Measurements from ENCODE around the gene DDX51. TPM values are rescaled to one million over a fixed set of nuclear protein-coding genes. Genes with fewer than 3 reads are reported as not detected.

DDX51 gene
- total RNA-seq, 1 donor from 2014 or later: 39.9 TPM

- Mint-ChIP-seq H3K27ac (no peak overlapping the region), H3K4me1 (no peaks in the 10 kb centered on the region), H3K27me3 (no peaks in the 10 kb centered on the region), H3K4me3 (no peak overlapping the region), H3K9me3 (no peaks in the 10 kb centered on the region), H3K36me3 (ENCODE audit: low read depth) (no peaks in the 10 kb centered on the region)
- TF ChIP-seq CTCF (IDR thresholded peaks at IDR 0.05): no peak
- DNase-seq: no peak
- intact Hi-C loops (cut with micrococcal nuclease): no loop called here
- ATAC-seq (ENCODE audit: low read depth): no peak
- CTCF ChIA-PET: interaction anchor here (1.2 kb wide), 1 partner anchor 454 kb away, joined by 3 read pairs; no protein-coding TSS in a partner anchor
- POLR2A ChIA-PET: no interaction called here
Measured at GRCh38 chr12:132161036-132161781, 17.1 kb upstream of the DDX51 start.

- CTCF ChIA-PET: interaction anchor here (1.2 kb wide), 1 partner anchor 454 kb away, joined by 3 read pairs; no protein-coding TSS in a partner anchor
- ATAC-seq (ENCODE audit: low read depth) (no peak), DNase-seq (no peak)
- Mint-ChIP-seq H3K4me3 (no peak overlapping the region), H3K36me3 (ENCODE audit: low read depth) (no peaks in the 10 kb centered on the region), H3K4me1 (no peaks in the 10 kb centered on the region), H3K27me3 (no peaks in the 10 kb centered on the region), H3K9me3 (no peaks in the 10 kb centered on the region), H3K27ac (no peak overlapping the region)
- POLR2A ChIA-PET: no interaction called here
- intact Hi-C loops (cut with micrococcal nuclease): no loop called here
- TF ChIP-seq CTCF (IDR thresholded peaks at IDR 0.05): no peak
Measured at GRCh38 chr12:132160601-132161035, 16.5 kb upstream of the DDX51 start.

- H3K27ac Mint-ChIP-seq: no peak overlapping the region
- no peak for ATAC-seq (ENCODE audit: low read depth)
- no peaks in the 10 kb centered on the region for H3K27me3 Mint-ChIP-seq
- no peaks in the 10 kb centered on the region for H3K4me1 Mint-ChIP-seq
- ChIA-PET POLR2A (no interaction called here), CTCF (no interaction called here)
- no peak for TF ChIP-seq CTCF (IDR thresholded peaks at IDR 0.05)
- H3K4me3 Mint-ChIP-seq: no peak overlapping the region
- DNase-seq: no peak
- no peaks in the 10 kb centered on the region for H3K9me3 Mint-ChIP-seq
- intact Hi-C loops (cut with micrococcal nuclease): no loop called here
- H3K36me3 Mint-ChIP-seq (ENCODE audit: low read depth): no peaks in the 10 kb centered on the region
Measured at GRCh38 chr12:132160016-132160415, 15.9 kb upstream of the DDX51 start.

- no peak for TF ChIP-seq CTCF (IDR thresholded peaks at IDR 0.05)
- intact Hi-C loops (cut with micrococcal nuclease): no loop called here
- POLR2A ChIA-PET: no interaction called here
- CTCF ChIA-PET: no interaction called here
- ATAC-seq (ENCODE audit: low read depth) (no peak), DNase-seq (no peak)
- Mint-ChIP-seq H3K4me3 (no peak overlapping the region), H3K27me3 (no peaks in the 10 kb centered on the region), H3K27ac (no peak overlapping the region), H3K4me1 (peaks cover under 1% of the 10 kb centered on the region), H3K9me3 (no peaks in the 10 kb centered on the region), H3K36me3 (ENCODE audit: low read depth) (no peaks in the 10 kb centered on the region)
Measured at GRCh38 chr12:132159555-132160003, 15.5 kb upstream of the DDX51 start.

GRCh38 chr12:132158677-132159554 lies 14.8 kb upstream of the DDX51 start:
- TF ChIP-seq CTCF (IDR thresholded peaks at IDR 0.05): no peak
- ATAC-seq (ENCODE audit: low read depth) (no peak), DNase-seq (no peak)
- Mint-ChIP-seq H3K4me1 (peaks cover 2% of the 10 kb centered on the region), H3K4me3 (no peak overlapping the region), H3K36me3 (ENCODE audit: low read depth) (no peaks in the 10 kb centered on the region), H3K27me3 (no peaks in the 10 kb centered on the region), H3K27ac (no peak overlapping the region), H3K9me3 (no peaks in the 10 kb centered on the region)
- ChIA-PET CTCF (no interaction called here), POLR2A (no interaction called here)
- intact Hi-C loops (cut with micrococcal nuclease): no loop called here

All from activated B cell treated with CpG ODN at 0.5 μM for 24 hours (primary cell).